Liver (tissue), 3 donors: Measurements from ENCODE around the gene SERPINE2.

Experiments used
- GABPA ChIP-seq, 2 donors: IDR thresholded peaks in 1 of 2; conservative IDR thresholded peaks in 1 of 2; 2 replicates each; pipeline ENCODE4 v1.6.1; 2016; ENCODE audit warnings: antibody characterized with exemption in 2 of 2, mild to moderate bottlenecking in 1 of 2, moderate library complexity in 1 of 2
- NR2F2 ChIP-seq: IDR thresholded peaks from 2 replicates; pipeline ENCODE4 v1.6.1; 2016; ENCODE audit warnings: antibody characterized with exemption
- TF ChIP-seq, protein P1 (sequence below): fragments of 150-350 bp; IDR thresholded peaks from 2 replicates; pipeline ENCODE4 v1.5.1; 2017; ENCODE audit warnings: improper control_type of control experiment, low read depth, low read length; ENCODE audit not compliant: missing input control
- TF ChIP-seq, protein P2 (sequence below): IDR thresholded peaks from 2 replicates; pipeline ENCODE4 v1.6.1; 2016; ENCODE audit warnings: antibody characterized with exemption
- donor health status: healthy.
- donor health status: healthy.

DNA sequence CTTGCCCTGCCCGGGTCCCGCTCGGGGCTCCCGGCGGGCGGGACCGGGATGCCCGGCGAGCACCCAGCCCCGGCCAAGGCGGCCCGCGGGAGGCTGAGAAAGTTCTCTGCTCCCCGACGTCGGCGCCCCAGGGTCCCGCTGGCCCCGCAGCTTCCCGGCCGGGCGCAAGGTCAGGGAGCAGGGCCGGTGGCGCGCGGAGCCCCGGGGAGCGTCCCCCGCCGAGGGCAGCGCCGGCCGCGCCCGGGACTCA, 331 bp downstream of the SERPINE2 start:
- TF ChIP-seq, protein P1, sequence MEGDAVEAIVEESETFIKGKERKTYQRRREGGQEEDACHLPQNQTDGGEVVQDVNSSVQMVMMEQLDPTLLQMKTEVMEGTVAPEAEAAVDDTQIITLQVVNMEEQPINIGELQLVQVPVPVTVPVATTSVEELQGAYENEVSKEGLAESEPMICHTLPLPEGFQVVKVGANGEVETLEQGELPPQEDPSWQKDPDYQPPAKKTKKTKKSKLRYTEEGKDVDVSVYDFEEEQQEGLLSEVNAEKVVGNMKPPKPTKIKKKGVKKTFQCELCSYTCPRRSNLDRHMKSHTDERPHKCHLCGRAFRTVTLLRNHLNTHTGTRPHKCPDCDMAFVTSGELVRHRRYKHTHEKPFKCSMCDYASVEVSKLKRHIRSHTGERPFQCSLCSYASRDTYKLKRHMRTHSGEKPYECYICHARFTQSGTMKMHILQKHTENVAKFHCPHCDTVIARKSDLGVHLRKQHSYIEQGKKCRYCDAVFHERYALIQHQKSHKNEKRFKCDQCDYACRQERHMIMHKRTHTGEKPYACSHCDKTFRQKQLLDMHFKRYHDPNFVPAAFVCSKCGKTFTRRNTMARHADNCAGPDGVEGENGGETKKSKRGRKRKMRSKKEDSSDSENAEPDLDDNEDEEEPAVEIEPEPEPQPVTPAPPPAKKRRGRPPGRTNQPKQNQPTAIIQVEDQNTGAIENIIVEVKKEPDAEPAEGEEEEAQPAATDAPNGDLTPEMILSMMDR, result no peak
- TF ChIP-seq GABPA (IDR thresholded peaks at IDR 0.05 in 1 of 2, conservative IDR thresholded peaks at IDR 0.05 in 1 of 2) (no peak), NR2F2 (no peak)
- TF ChIP-seq, protein P2, sequence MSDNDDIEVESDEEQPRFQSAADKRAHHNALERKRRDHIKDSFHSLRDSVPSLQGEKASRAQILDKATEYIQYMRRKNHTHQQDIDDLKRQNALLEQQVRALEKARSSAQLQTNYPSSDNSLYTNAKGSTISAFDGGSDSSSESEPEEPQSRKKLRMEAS, result no peak
